CD14-positive monocyte (primary cell): ENCODE data around the gene CAMK1D. TPM values are rescaled to one million over a fixed set of nuclear protein-coding genes. Genes with fewer than 3 reads are reported as not detected.

Experiments
- DNase-seq, 3 donors: peaks; one replicate each; pipeline ENCODE4 v3.0.0-alpha.2; 2011 to 2022
- H2AFZ ChIP-seq: 2 replicates; pipeline ENCODE4 v1.6.0; 2012; ENCODE audit warnings: mild to moderate bottlenecking, low read depth, low read length, inconsistent platforms; ENCODE audit not compliant: insufficient read depth, poor library complexity, severe bottlenecking
- H3K27ac ChIP-seq, 2 donors: 1 replicate in 1 of 2; 2 replicates in 1 of 2; pipeline ENCODE4 v1.5.1; 2012 to 2013; ENCODE audit warnings: low read length in 2 of 2, control low read depth in 1 of 2, inconsistent platforms in 1 of 2, low read depth in 1 of 2, mild to moderate bottlenecking in 1 of 2
- H3K27me3 ChIP-seq, 2 donors: one replicate each; pipeline versions ENCODE4 v1.6.0 to v1.6.1; 2011 to 2013; ENCODE audit warnings: low read length in 2 of 2; ENCODE audit not compliant: control insufficient read depth in 2 of 2, insufficient read depth in 2 of 2
- H3K36me3 ChIP-seq, 2 donors: replicated peaks in 1 of 2; 1 replicate in 1 of 2; 2 replicates in 1 of 2; pipeline versions ENCODE4 v1.5.1 to v1.6.1; 2012 to 2013; ENCODE audit warnings: low read length in 2 of 2, control low read depth in 1 of 2, inconsistent platforms in 1 of 2, mild to moderate bottlenecking in 1 of 2; ENCODE audit not compliant: insufficient read depth in 2 of 2, control insufficient read depth in 1 of 2
- H3K4me1 ChIP-seq, 2 donors: 1 replicate in 1 of 2; 2 replicates in 1 of 2; pipeline versions ENCODE4 v1.5.1 to v1.6.1; 2012 to 2013; ENCODE audit warnings: low read length in 2 of 2, control low read depth in 1 of 2, inconsistent platforms in 1 of 2, mild to moderate bottlenecking in 1 of 2, moderate library complexity in 1 of 2; ENCODE audit not compliant: insufficient read depth in 2 of 2, control insufficient read depth in 1 of 2
- H3K4me2 ChIP-seq: replicated peaks from 2 replicates; pipeline ENCODE3; 2012; ENCODE audit warnings: low read length, moderate library complexity, mild to moderate bottlenecking; ENCODE audit not compliant: poor library complexity, severe bottlenecking; ENCODE audit errors: extremely low read depth
- H3K4me3 ChIP-seq, 3 experiments: fragments of 200-600 bp in 1 of 3; sonication (generic) in 1 of 3; replicated peaks in 1 of 3; 1 replicate in 2 of 3; 2 replicates in 1 of 3; pipeline ENCODE4 v1.5.1; 2011 to 2013; ENCODE audit warnings: low read length in 3 of 3, mild to moderate bottlenecking in 3 of 3, control low read depth in 2 of 3, low read depth in 2 of 3, inconsistent platforms in 1 of 3, moderate library complexity in 1 of 3
- H3K79me2 ChIP-seq: 2 replicates; pipeline ENCODE4 v1.6.0; 2012; ENCODE audit warnings: mild to moderate bottlenecking, control low read depth, inconsistent platforms, low read length, moderate library complexity; ENCODE audit not compliant: insufficient read depth
- H3K9ac ChIP-seq: 2 replicates; pipeline ENCODE4 v1.6.0; 2017; ENCODE audit warnings: low read length, mild to moderate bottlenecking; ENCODE audit not compliant: insufficient read depth, poor library complexity, severe bottlenecking
- H3K9me3 ChIP-seq, 2 donors: replicated peaks in 1 of 2; 1 replicate in 1 of 2; 2 replicates in 1 of 2; pipeline versions ENCODE4 v1.5.1 to v1.6.1; 2012 to 2013; ENCODE audit warnings: low read length in 2 of 2, control low read depth in 1 of 2; ENCODE audit not compliant: control insufficient read depth in 1 of 2, insufficient read depth in 1 of 2
- H4K20me1 ChIP-seq: 2 replicates; pipeline ENCODE4 v1.6.0; 2012; ENCODE audit warnings: mild to moderate bottlenecking, low read length, control low read depth, moderate library complexity; ENCODE audit not compliant: insufficient read depth
- H3K27ac Mint-ChIP-seq, 7 donors: one replicate each; pipeline ENCODE4 v1.8.0; 2020; ENCODE audit warnings: mild to moderate bottlenecking in 7 of 7, mixed read lengths in 7 of 7, moderate library complexity in 6 of 7, inconsistent platforms in 2 of 7
- H3K27me3 Mint-ChIP-seq, 3 donors: one replicate each; pipeline ENCODE4 v1.8.0; 2021 to 2022; ENCODE audit warnings: low read depth in 3 of 3, mild to moderate bottlenecking in 3 of 3, mixed read lengths in 3 of 3, moderate library complexity in 3 of 3, inconsistent platforms in 1 of 3
- H3K36me3 Mint-ChIP-seq, 2 donors: one replicate each; pipeline ENCODE4 v1.8.0; 2020; ENCODE audit warnings: mixed read lengths in 2 of 2, inconsistent platforms in 1 of 2, mild to moderate bottlenecking in 1 of 2
- H3K4me1 Mint-ChIP-seq: one replicate; pipeline ENCODE4 v1.8.0; 2020; ENCODE audit warnings: mild to moderate bottlenecking, mixed read lengths
- H3K4me3 Mint-ChIP-seq, 2 donors: one replicate each; pipeline ENCODE4 v1.8.0; 2020; ENCODE audit warnings: mild to moderate bottlenecking in 2 of 2, mixed read lengths in 2 of 2, moderate library complexity in 1 of 2
- H3K9me3 Mint-ChIP-seq, 7 donors: one replicate each; pipeline ENCODE4 v1.8.0; 2020 to 2022; ENCODE audit warnings: mixed read lengths in 7 of 7, mild to moderate bottlenecking in 6 of 7, moderate library complexity in 6 of 7, inconsistent platforms in 2 of 7
- WGBS: methylation state at CpG from one replicate; pipeline ENCODE4 v1.1.5; 2013; ENCODE audit warnings: missing lambda C conversion rate; ENCODE audit not compliant: insufficient coverage; 5-methylcytosine and 5-hydroxymethylcytosine counted together
- intact Hi-C, 2 donors: fragments of 100-400 bp; cut with micrococcal nuclease; formaldehyde crosslinking; loops; one replicate each; pipeline versions ENCODE4 v1.15.0 to v1.15.1; 2023
- polyA plus RNA-seq, 3 donors: library from polyadenylated mRNA; depleted of rRNA in 1 of 3; unstranded in 2 of 3; stranded (reverse) in 1 of 3; fragments of 300-500 nt in 2 of 3; fragments of >200 nt in 1 of 3; fragmentation: Illumina TruSeq in 2 of 3; gene quantifications; 1 replicate in 2 of 3; 2 replicates in 1 of 3; pipeline ENCODE4 v1.2.3, GENCODE V29; 2012 to 2021
- TF ChIP-seq, protein P1 (sequence below): fragments of 200-600 bp; IDR thresholded peaks from one replicate; pipeline ENCODE4 v1.8.0; 2022; ENCODE audit warnings: antibody characterized with exemption, mild to moderate bottlenecking

CAMK1D gene
- polyA plus RNA-seq, 3 donors, result 6.7 to 11.8 (median 7.1) TPM

DNA sequence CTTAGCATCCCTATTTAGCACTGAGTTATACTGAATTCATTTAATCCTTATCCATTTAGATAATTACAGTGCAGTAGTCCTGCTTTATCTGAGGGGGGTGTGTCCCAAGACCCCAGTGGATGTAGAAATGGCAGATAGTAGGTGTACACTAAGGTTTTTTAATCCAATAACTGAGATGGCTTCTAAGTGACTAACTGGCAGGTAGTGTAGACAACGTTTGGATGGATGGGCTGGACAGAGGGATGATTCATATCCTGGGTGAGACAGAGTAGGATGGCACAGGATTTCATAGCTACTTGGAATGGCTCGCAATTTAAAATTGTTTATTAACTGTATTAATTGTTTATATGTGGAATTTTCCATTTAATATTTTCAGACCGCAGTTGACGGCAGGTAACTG, 356.6 kb downstream of the CAMK1D start:
- Histone ChIP-seq H3K4me1 (peaks cover 0 to 1% of the 10 kb centered on the region in 2 donors), H3K79me2 (no peaks in the 10 kb centered on the region), H2AFZ (no peak overlapping the region), H3K9ac (no peak overlapping the region), H3K4me3 (no peak overlapping the region), H3K36me3 (no peaks in the 10 kb centered on the region), H3K27me3 (no peaks in the 10 kb centered on the region), H3K27ac (no peak overlapping the region), H3K9me3 (no peaks in the 10 kb centered on the region), H3K4me2 (no peak overlapping the region), H4K20me1 (peaks cover 15% of the 10 kb centered on the region)
- TF ChIP-seq, protein P1, sequence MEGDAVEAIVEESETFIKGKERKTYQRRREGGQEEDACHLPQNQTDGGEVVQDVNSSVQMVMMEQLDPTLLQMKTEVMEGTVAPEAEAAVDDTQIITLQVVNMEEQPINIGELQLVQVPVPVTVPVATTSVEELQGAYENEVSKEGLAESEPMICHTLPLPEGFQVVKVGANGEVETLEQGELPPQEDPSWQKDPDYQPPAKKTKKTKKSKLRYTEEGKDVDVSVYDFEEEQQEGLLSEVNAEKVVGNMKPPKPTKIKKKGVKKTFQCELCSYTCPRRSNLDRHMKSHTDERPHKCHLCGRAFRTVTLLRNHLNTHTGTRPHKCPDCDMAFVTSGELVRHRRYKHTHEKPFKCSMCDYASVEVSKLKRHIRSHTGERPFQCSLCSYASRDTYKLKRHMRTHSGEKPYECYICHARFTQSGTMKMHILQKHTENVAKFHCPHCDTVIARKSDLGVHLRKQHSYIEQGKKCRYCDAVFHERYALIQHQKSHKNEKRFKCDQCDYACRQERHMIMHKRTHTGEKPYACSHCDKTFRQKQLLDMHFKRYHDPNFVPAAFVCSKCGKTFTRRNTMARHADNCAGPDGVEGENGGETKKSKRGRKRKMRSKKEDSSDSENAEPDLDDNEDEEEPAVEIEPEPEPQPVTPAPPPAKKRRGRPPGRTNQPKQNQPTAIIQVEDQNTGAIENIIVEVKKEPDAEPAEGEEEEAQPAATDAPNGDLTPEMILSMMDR, result no peak
- intact Hi-C loops, result no loop called here
- peaks cover 0 to 1% (median 0%) of the 10 kb centered on the region in 3 donors for H3K27me3 Mint-ChIP-seq
- 78% methylated on average over 3 of the region's 4 CpGs for WGBS
- peaks cover 6% of the 10 kb centered on the region for H3K4me1 Mint-ChIP-seq
- no peak overlapping the region for H3K27ac Mint-ChIP-seq
- peaks cover 0 to 8% (median 2%) of the 10 kb centered on the region in 7 donors for H3K9me3 Mint-ChIP-seq
- H3K36me3 Mint-ChIP-seq, result no peaks in the 10 kb centered on the region
- no peak overlapping the region for H3K4me3 Mint-ChIP-seq
- no peak for DNase-seq

DNA sequence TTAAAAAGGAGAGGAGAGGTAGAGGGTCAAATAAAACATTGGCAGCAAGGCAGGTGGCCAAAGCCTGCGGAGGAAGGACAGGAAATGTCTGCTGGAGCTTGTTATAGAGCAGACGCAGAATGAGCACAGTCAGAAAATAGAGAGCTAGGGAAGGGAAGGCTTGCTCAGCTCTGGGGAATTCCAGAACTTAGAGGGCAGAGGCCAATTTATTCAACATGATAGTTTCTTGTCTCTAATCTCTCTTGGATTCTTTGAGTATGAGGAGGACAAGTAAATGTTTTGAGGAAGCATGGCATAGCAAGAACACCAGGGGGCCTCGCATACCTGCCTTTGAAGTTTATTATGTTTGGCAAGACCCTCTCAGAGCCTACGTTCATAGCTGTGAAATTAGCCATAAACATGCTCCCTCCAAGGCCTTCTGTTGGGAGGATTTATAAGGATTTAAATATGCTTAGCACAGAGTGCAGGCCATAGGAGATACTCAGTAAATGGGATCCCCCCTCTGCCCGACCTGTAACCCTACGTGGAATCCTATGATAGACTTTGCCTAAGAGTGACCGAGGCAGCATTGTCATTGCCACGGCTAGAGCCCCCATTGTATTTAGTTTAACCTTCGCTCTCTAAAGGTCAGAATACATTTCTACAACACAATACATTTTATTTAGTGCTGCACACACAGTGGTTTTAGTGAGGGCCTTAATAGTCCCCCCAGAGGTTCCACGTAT, 358.3 kb downstream of the CAMK1D start:
- Mint-ChIP-seq H3K4me1 (peaks cover 15% of the 10 kb centered on the region), H3K27me3 (peaks cover 0 to 1% (median 0%) of the 10 kb centered on the region in 3 donors), H3K36me3 (no peaks in the 10 kb centered on the region), H3K27ac (no peak overlapping the region), H3K9me3 (peaks cover 0 to 5% (median 0%) of the 10 kb centered on the region in 7 donors), H3K4me3 (no peak overlapping the region)
- H2AFZ ChIP-seq, result no peak overlapping the region
- H3K27ac ChIP-seq, result no peak overlapping the region
- H3K36me3 ChIP-seq, result no peaks in the 10 kb centered on the region
- no peak overlapping the region for H3K9ac ChIP-seq
- H3K79me2 ChIP-seq, result no peaks in the 10 kb centered on the region
- H3K9me3 ChIP-seq, result peaks cover 0 to 4% of the 10 kb centered on the region in 2 donors
- intact Hi-C loops, result no loop called here
- H3K27me3 ChIP-seq, result no peaks in the 10 kb centered on the region
- peaks cover 0 to 2% of the 10 kb centered on the region in 2 donors for H3K4me1 ChIP-seq
- DNase-seq, result no peak
- no peak overlapping the region for H3K4me3 ChIP-seq
- no peak overlapping the region for H3K4me2 ChIP-seq
- 68% methylated on average over 4 of the region's 10 CpGs for WGBS
- H4K20me1 ChIP-seq, result peaks cover 22% of the 10 kb centered on the region
- TF ChIP-seq, protein P1, result no peak
